GM23338 (cell line): ENCODE results near the gene RHEX. TPM values are rescaled to one million over a fixed set of nuclear protein-coding genes. Genes with fewer than 3 reads are reported as not detected.

Experiments used
- ATAC-seq: fragments of 200-7000 bp; cut with Tn5 transposase; 3 replicates; pipeline ENCODE4 v1.9.1; 2020
- DNase-seq: peaks from one replicate; pipeline ENCODE4 v3.0.0-alpha.2; 2015; ENCODE audit warnings: low spot score
- H2AFZ ChIP-seq: fragments of 200-600 bp; sonication (generic); 2 replicates; pipeline ENCODE4 v1.8.0; 2016; ENCODE audit warnings: antibody characterized with exemption, mild to moderate bottlenecking, moderate library complexity
- H3F3A ChIP-seq: fragments of 200-600 bp; sonication (generic); replicated peaks from 2 replicates; pipeline ENCODE4 v1.8.0; 2017; ENCODE audit warnings: antibody characterized with exemption, mixed run types, low read depth
- H3K27ac ChIP-seq: fragments of 200-600 bp; sonication (generic); 2 replicates; pipeline ENCODE4 v1.6.1; 2016; ENCODE audit warnings: low read depth
- H3K27me3 ChIP-seq: fragments of 200-600 bp; sonication (generic); 2 replicates; pipeline ENCODE4 v1.8.0; 2016; ENCODE audit warnings: mild to moderate bottlenecking, mixed run types, moderate library complexity; ENCODE audit not compliant: insufficient read depth
- H3K36me3 ChIP-seq: fragments of 200-600 bp; sonication (generic); 2 replicates; pipeline ENCODE4 v1.8.0; 2016; ENCODE audit warnings: mild to moderate bottlenecking; ENCODE audit not compliant: insufficient read depth
- H3K4me1 ChIP-seq: fragments of 200-600 bp; sonication (generic); 2 replicates; pipeline ENCODE4 v1.8.0; 2016; ENCODE audit warnings: mild to moderate bottlenecking, moderate library complexity; ENCODE audit not compliant: insufficient read depth
- H3K4me2 ChIP-seq: fragments of 200-600 bp; sonication (generic); 2 replicates; pipeline ENCODE4 v1.7.1; 2017; ENCODE audit warnings: mixed run types
- H3K4me3 ChIP-seq: fragments of 200-600 bp; sonication (generic); 2 replicates; pipeline ENCODE4 v1.6.1; 2016; ENCODE audit warnings: mixed run types
- H3K79me2 ChIP-seq: fragments of 200-600 bp; sonication (generic); replicated peaks from 2 replicates; pipeline ENCODE4 v1.8.0; 2017; ENCODE audit warnings: mild to moderate bottlenecking; ENCODE audit not compliant: insufficient read depth
- H3K9me2 ChIP-seq: fragments of 200-600 bp; sonication (generic); 2 replicates; pipeline ENCODE4 v1.8.0; 2017; ENCODE audit not compliant: insufficient read depth
- H4K20me1 ChIP-seq: fragments of 200-600 bp; sonication (generic); replicated peaks from 2 replicates; pipeline ENCODE4 v1.8.0; 2017; ENCODE audit warnings: mild to moderate bottlenecking; ENCODE audit not compliant: insufficient read depth
- H3K27ac Mint-ChIP-seq: 2 replicates; pipeline ENCODE4 v1.8.0; 2020; ENCODE audit warnings: inconsistent platforms, mild to moderate bottlenecking, moderate library complexity, mixed read lengths
- H3K27me3 Mint-ChIP-seq: 3 replicates; pipeline ENCODE4 v1.8.0; 2022; ENCODE audit warnings: low read depth, mild to moderate bottlenecking, moderate library complexity, mixed read lengths, inconsistent platforms; ENCODE audit not compliant: insufficient read depth, poor library complexity
- H3K36me3 Mint-ChIP-seq: 3 replicates; pipeline ENCODE4 v1.8.0; 2021; ENCODE audit warnings: low read depth, mild to moderate bottlenecking, inconsistent platforms, moderate library complexity, mixed read lengths
- H3K4me1 Mint-ChIP-seq: 3 replicates; pipeline ENCODE4 v1.8.0; 2020; ENCODE audit warnings: mild to moderate bottlenecking, inconsistent platforms, mixed read lengths
- H3K4me3 Mint-ChIP-seq: 3 replicates; pipeline ENCODE4 v1.8.0; 2021; ENCODE audit warnings: moderate library complexity, mild to moderate bottlenecking, inconsistent platforms, mixed read lengths
- H3K9me3 Mint-ChIP-seq: 3 replicates; pipeline ENCODE4 v1.8.0; 2020; ENCODE audit warnings: moderate library complexity, mild to moderate bottlenecking, inconsistent platforms, mixed read lengths
- CREB1 ChIP-seq: fragments of 250-450 bp; sonication (Bioruptor Pico); IDR thresholded peaks from 2 replicates; pipeline ENCODE4 v1.5.0; 2020; ENCODE audit warnings: low read depth, mild to moderate bottlenecking, moderate library complexity
- EZH2 ChIP-seq: fragments of 200-600 bp; sonication (generic); IDR thresholded peaks from one replicate; pipeline ENCODE4 v1.8.0; 2017; ENCODE audit warnings: antibody characterized with exemption, mild to moderate bottlenecking, low read depth; ENCODE audit not compliant: unreplicated experiment
- EZH2phosphoT487 ChIP-seq: fragments of 200-600 bp; sonication (generic); IDR thresholded peaks from one replicate; pipeline ENCODE4 v1.8.1; 2018; ENCODE audit warnings: antibody characterized with exemption; ENCODE audit not compliant: unreplicated experiment
- JUNB ChIP-seq: IDR thresholded peaks from one replicate; pipeline ENCODE4 v1.6.1; 2016; ENCODE audit warnings: antibody characterized with exemption; ENCODE audit not compliant: unreplicated experiment
- NANOG ChIP-seq: IDR thresholded peaks from 2 replicates; pipeline ENCODE4 v1.6.1; 2016; ENCODE audit warnings: antibody characterized with exemption, borderline replicate concordance
- POLR2AphosphoS5 ChIP-seq: IDR thresholded peaks from 2 replicates; pipeline ENCODE4 v1.6.1; 2016; ENCODE audit warnings: antibody characterized with exemption, low read depth
- REST ChIP-seq: IDR thresholded peaks from one replicate; pipeline ENCODE4 v1.6.1; 2018; ENCODE audit warnings: antibody characterized with exemption; ENCODE audit not compliant: unreplicated experiment
- STAT1 ChIP-seq: IDR thresholded peaks from one replicate; pipeline ENCODE4 v1.6.1; 2016; ENCODE audit warnings: antibody characterized with exemption; ENCODE audit not compliant: unreplicated experiment
- ZNF114 ChIP-seq: fragments of 250-450 bp; sonication (Bioruptor Pico); IDR thresholded peaks from 2 replicates; pipeline ENCODE4 v1.5.0; 2020; ENCODE audit warnings: mild to moderate bottlenecking, moderate library complexity
- ZNF331 ChIP-seq: fragments of 250-450 bp; sonication (Bioruptor Pico); IDR thresholded peaks from 2 replicates; pipeline ENCODE4 v1.5.0; 2020; ENCODE audit warnings: low read depth, mild to moderate bottlenecking, moderate library complexity
- ZNF462 ChIP-seq: fragments of 250-450 bp; sonication (Bioruptor Pico); IDR thresholded peaks from 2 replicates; pipeline ENCODE4 v1.5.0; 2020; ENCODE audit warnings: mild to moderate bottlenecking, moderate library complexity
- polyA plus RNA-seq: library from polyadenylated mRNA; unstranded; fragments of >200 nt; fragmentation: Nextera tagmentation; extraction: Ambion mirVana; gene quantifications from 2 replicates; pipeline ENCODE4 v1.2.1, GENCODE V29; 2016
- total RNA-seq: library from RNA; depleted of rRNA; stranded (reverse); fragments of >200 nt; shearing (Covaris generic); gene quantifications from 2 replicates; pipeline ENCODE4 v1.2.3, GENCODE V29; 2014
- TF ChIP-seq, protein P1 (sequence below), 2 experiments: fragments of 200-600 bp in 1 of 2; sonication (generic) in 1 of 2; conservative IDR thresholded peaks; 2 replicates each; pipeline versions ENCODE4 v1.5.1 to v1.6.1; 2016 to 2017; ENCODE audit warnings: antibody characterized with exemption in 2 of 2, low read depth in 2 of 2, mild to moderate bottlenecking in 2 of 2, moderate library complexity in 1 of 2
- TF ChIP-seq, protein P2 (sequence below): IDR thresholded peaks from 2 replicates; pipeline ENCODE4 v1.6.1; 2016; ENCODE audit warnings: antibody characterized with exemption

RHEX gene
- total and polyA plus RNA-seq, 2 experiments from 2014 or later = not detected

DNA sequence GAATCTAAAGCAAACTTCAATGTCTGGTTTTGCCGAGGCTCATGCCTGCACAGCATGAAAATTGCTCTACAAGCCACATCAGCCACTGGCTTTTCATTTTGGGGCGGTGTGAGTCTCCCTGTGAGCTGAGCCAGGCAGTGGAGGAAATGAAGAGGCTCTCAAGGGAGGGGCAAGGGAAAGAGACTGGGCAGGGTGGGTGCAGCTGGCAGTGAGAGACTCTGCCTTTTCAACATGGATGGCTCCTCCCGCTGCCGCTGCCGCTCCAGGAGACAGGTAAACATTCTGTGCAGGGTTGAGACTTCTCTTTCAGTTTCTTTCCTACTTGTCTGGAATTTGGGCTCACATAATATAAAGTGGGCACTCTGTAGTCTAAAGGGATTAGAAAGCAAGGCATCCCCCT, 17.9 kb upstream of the RHEX start:
- H3K27me3 Mint-ChIP-seq = peaks cover 6% of the 10 kb centered on the region
- Histone ChIP-seq H3K4me2 (no peak overlapping the region), H2AFZ (peak overlapping the region; percentile 83; the same call in 1 of the 2 replicates), H3K79me2 (no peaks in the 10 kb centered on the region), H3K27ac (no peak overlapping the region), H3F3A (no peaks in the 10 kb centered on the region), H4K20me1 (no peaks in the 10 kb centered on the region), H3K36me3 (no peaks in the 10 kb centered on the region), H3K4me3 (no peak overlapping the region), H3K9me2 (no peaks in the 10 kb centered on the region), H3K4me1 (peaks cover 19% of the 10 kb centered on the region), H3K27me3 (no peaks in the 10 kb centered on the region)
- H3K4me1 Mint-ChIP-seq = peaks cover 19% of the 10 kb centered on the region
- no peaks in the 10 kb centered on the region for H3K36me3 Mint-ChIP-seq
- H3K9me3 Mint-ChIP-seq = no peaks in the 10 kb centered on the region
- H3K4me3 Mint-ChIP-seq = no peak overlapping the region
- DNase-seq (no peak), ATAC-seq (no peak)
- TF ChIP-seq JUNB (no peak), ZNF114 (CRISPR knock-in tag) (no peak), CREB1 (CRISPR knock-in tag) (no peak), NANOG (no peak), ZNF462 (CRISPR knock-in tag) (no peak), REST (no peak), ZNF331 (CRISPR knock-in tag) (no peak), STAT1 (no peak), POLR2AphosphoS5 (no peak), EZH2phosphoT487 (no peak), EZH2 (no peak)
- TF ChIP-seq, protein P1, sequence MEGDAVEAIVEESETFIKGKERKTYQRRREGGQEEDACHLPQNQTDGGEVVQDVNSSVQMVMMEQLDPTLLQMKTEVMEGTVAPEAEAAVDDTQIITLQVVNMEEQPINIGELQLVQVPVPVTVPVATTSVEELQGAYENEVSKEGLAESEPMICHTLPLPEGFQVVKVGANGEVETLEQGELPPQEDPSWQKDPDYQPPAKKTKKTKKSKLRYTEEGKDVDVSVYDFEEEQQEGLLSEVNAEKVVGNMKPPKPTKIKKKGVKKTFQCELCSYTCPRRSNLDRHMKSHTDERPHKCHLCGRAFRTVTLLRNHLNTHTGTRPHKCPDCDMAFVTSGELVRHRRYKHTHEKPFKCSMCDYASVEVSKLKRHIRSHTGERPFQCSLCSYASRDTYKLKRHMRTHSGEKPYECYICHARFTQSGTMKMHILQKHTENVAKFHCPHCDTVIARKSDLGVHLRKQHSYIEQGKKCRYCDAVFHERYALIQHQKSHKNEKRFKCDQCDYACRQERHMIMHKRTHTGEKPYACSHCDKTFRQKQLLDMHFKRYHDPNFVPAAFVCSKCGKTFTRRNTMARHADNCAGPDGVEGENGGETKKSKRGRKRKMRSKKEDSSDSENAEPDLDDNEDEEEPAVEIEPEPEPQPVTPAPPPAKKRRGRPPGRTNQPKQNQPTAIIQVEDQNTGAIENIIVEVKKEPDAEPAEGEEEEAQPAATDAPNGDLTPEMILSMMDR (conservative IDR thresholded peaks at IDR 0.05; ENCODE audit: low read depth in 2 of 2) = no peak
- TF ChIP-seq, protein P2, sequence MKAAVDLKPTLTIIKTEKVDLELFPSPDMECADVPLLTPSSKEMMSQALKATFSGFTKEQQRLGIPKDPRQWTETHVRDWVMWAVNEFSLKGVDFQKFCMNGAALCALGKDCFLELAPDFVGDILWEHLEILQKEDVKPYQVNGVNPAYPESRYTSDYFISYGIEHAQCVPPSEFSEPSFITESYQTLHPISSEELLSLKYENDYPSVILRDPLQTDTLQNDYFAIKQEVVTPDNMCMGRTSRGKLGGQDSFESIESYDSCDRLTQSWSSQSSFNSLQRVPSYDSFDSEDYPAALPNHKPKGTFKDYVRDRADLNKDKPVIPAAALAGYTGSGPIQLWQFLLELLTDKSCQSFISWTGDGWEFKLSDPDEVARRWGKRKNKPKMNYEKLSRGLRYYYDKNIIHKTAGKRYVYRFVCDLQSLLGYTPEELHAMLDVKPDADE = no peak
- H3K27ac Mint-ChIP-seq = no peak overlapping the region
